Measurements from ENCODE around the gene TMEM154.

TMEM154 gene

GRCh38 chr4:152606753-152607152, 73.0 kb downstream of the TMEM154 start:
- no peak overlapping the region for H3K4me3 ChIP-seq (ENCODE audit: low read depth, low read length)
- TF ChIP-seq CTCF (IDR thresholded peaks at IDR 0.05; ENCODE audit: low read depth, low read length): no peak

- no peak for TF ChIP-seq CTCF (IDR thresholded peaks at IDR 0.05; ENCODE audit: low read depth, low read length)
These were observed 74.0 kb downstream of the TMEM154 start for GRCh38 chr4:152605641-152606335.

GRCh38 chr4:152605031-152605430, 74.8 kb downstream of the TMEM154 start:
- H3K4me3 ChIP-seq (ENCODE audit: low read depth, low read length): no peak overlapping the region
- TF ChIP-seq CTCF (IDR thresholded peaks at IDR 0.05; ENCODE audit: low read depth, low read length): no peak

More at GRCh38 chr4:152605641-152606335, 74.0 kb downstream of the TMEM154 start:
- no peak overlapping the region for H3K4me3 ChIP-seq (ENCODE audit: low read depth, low read length)

GRCh38 chr4:152601156-152601555, 78.6 kb downstream of the TMEM154 start:
- TF ChIP-seq CTCF (IDR thresholded peaks at IDR 0.05; ENCODE audit: low read depth, low read length): no peak
- H3K4me3 ChIP-seq (ENCODE audit: low read depth, low read length): no peak overlapping the region

GRCh38 chr4:152599636-152600035, 80.2 kb downstream of the TMEM154 start:
- no peak overlapping the region for H3K4me3 ChIP-seq (ENCODE audit: low read depth, low read length)
- no peak for TF ChIP-seq CTCF (IDR thresholded peaks at IDR 0.05; ENCODE audit: low read depth, low read length)

- no peak overlapping the region for H3K4me3 ChIP-seq (ENCODE audit: low read depth, low read length)
- no peak for TF ChIP-seq CTCF (IDR thresholded peaks at IDR 0.05; ENCODE audit: low read depth, low read length)
These were observed 80.7 kb downstream of the TMEM154 start for GRCh38 chr4:152599095-152599494.

GRCh38 chr4:152598454-152598853, 81.3 kb downstream of the TMEM154 start:
- no peak overlapping the region for H3K4me3 ChIP-seq (ENCODE audit: low read depth, low read length)
- TF ChIP-seq CTCF (IDR thresholded peaks at IDR 0.05; ENCODE audit: low read depth, low read length): no peak

Data from WI38 (cell line).